GM21528 (cell line): ENCODE results near the gene XKR7.

Experiments used
- ATAC-seq: cut with Tn5 transposase; IDR thresholded peaks from one replicate; pipeline ENCODE4 v1.9.1; 2021; ENCODE audit warnings: mild to moderate bottlenecking, moderate library complexity; ENCODE audit not compliant: unreplicated experiment, low FRiP score

Gene XKR7

GRCh38 chr20:32036252-32036651 is 68.3 kb downstream of the XKR7 start:
- ATAC-seq: no peak

- ATAC-seq: no peak
Measured at GRCh38 chr20:32036716-32037485, 69.0 kb downstream of the XKR7 start.

GRCh38 chr20:32037929-32038328 is 70.0 kb downstream of the XKR7 start:
- no peak for ATAC-seq

GRCh38 chr20:32040142-32040953 is 72.4 kb downstream of the XKR7 start:
- ATAC-seq: no peak

GRCh38 chr20:32045999-32046398 is 78.0 kb downstream of the XKR7 start:
- ATAC-seq: no peak

- ATAC-seq: no peak
Measured at GRCh38 chr20:32050324-32050841, 82.4 kb downstream of the XKR7 start.

GRCh38 chr20:32050851-32051556 is 83.1 kb downstream of the XKR7 start:
- no peak for ATAC-seq

- ATAC-seq: no peak
Measured at GRCh38 chr20:32051720-32052089, 83.8 kb downstream of the XKR7 start.

- no peak for ATAC-seq
Measured at GRCh38 chr20:32052090-32052777, 84.3 kb downstream of the XKR7 start, which contains the start of gene HCK. Gene HCK (plus strand): TSS chr20:32052242.

- no peak for ATAC-seq
Measured at GRCh38 chr20:32052778-32053362, 84.9 kb downstream of the XKR7 start.
